ENCODE results near the gene ANKRD13B. TPM values are rescaled to one million over a fixed set of nuclear protein-coding genes. Genes with fewer than 3 reads are reported as not detected.

The ANKRD13B gene
- 2.0 and 4.7 TPM in 2 replicates for total RNA-seq

DNA sequence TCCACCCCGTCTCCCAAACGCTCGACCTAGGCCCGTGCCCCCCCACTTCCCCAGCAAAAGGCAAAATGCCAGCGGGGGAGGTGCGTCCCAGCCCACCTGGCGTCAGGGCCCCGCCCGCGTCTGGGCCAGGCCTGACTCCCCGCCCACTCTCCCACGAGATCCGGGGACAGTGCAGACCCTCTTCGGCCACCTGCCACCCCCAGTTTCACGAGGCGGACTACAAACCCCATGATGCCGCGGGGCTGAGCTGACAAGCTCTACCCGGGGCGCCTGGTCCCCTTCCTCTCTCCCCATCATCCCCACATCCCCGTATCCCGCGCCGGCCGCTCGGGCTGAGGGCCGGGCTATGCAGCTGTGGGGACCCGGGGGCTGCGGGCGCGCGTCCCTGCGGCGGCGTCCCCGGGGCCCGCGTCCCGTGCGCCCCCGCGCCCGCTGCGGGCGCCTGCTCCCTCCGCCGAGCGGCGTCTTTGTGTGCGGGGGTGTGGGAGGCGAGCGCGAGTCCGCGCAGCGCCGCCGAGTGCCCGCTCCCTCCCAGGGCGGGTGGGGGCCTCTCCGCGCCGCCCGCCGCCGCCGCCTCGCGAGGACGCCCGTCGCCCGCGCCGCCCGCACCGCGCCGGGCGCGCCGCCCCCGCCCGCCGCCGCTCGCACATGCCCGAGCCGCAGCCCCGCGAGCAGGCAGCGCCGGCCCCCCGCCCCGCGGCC, at the start of gene ANKRD13B:
Gene ANKRD13B, plus strand, starts transcription at position 283 of the 702 bp plus-strand sequence. CDS start 490 bp downstream, outside the sequence.

DNA sequence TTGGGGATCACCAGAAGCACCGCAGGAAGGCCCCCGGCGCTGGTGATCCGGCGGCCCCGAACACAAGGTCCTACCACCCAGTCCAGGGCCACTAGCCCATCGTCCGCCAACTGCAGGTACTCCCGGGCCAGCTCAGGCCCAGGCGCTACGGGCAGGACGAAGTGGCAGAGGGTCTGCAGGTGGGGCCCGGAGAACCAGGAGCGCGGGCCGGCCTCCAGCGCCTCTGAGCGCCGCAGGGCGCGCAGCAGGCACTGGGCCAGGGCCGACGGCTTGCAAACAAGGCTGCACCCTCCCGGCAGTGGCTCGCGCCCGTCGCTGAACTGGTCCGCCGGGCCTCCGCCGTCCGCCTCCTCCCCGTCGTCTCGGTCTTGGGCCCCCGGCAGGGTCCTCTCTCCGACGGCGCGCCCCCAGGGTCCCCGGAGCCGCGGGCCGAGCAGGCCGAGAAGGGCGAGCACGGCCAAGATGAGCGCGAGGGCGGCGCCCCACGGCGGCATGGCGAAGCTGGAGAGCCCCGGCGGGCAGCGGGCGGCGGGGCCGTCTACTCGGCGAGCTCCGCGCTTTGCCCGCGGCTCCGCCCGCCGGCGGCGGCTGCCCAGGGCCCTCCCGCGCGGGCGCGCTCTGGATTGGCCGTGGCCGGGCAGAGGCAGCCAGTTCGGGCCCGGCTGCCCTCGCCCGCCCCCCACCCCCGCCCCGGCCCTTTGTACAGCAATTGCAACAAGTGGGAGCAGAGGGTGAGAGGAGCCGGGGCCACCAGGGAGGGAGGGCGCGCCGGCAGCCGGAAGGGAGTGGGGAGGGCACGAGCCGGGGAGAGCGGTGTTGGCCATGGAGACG, 26.2 kb upstream of the ANKRD13B start, which contains the start of gene ABHD15:
Gene ABHD15, minus strand, starts transcription at position 565 of the 831 bp plus-strand sequence. Its CDS starts 71 bp downstream, at position 494.

DNA sequence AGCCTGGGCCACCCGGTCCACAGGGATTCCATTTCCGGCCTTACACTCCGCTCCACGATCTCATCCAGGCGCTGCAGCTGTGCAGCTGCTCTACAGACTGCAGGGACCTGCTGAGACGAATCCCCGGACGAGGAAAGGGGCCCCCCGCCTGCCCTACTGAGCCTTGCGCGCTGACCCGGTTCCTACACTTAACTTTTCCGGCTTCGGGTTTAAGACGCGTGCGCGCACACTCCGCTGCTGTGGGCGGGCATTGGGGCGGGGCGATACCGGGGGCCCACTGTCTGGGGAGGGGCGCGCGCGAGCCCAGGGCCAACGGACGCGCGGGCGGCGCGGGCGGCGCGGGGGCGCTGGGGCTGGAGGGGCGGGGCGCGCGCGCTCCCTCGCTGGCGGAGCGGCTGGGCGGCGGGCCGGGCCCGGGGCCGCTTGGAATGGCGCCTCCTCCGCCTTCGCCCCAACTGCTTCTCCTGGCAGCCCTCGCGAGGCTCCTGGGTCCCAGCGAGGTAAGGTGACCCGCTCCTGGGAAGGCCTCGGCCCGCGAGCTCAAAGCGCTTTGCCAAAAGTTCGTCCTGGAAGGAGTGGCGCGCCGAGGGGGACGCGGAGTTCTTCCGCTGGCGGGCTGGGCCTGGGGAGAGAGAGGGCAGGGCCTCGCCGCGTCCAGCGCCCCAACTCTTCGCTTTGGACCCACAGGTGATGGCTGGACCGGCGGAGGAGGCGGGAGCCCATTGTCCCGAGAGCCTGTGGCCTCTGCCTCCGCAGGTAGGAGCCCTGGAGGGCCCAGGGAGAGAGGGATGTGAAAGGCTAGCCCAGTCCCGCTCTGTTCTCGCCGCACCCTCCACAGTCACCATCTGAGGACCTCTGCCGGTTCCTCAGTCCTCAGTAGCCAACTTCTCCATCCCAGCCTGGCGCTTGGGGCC, 24.3 kb upstream of the ANKRD13B start, which contains the start of gene TP53I13:
Gene TP53I13, plus strand, starts transcription at position 371 of the 914 bp plus-strand sequence. Its CDS starts 58 bp downstream, at position 429.

DNA sequence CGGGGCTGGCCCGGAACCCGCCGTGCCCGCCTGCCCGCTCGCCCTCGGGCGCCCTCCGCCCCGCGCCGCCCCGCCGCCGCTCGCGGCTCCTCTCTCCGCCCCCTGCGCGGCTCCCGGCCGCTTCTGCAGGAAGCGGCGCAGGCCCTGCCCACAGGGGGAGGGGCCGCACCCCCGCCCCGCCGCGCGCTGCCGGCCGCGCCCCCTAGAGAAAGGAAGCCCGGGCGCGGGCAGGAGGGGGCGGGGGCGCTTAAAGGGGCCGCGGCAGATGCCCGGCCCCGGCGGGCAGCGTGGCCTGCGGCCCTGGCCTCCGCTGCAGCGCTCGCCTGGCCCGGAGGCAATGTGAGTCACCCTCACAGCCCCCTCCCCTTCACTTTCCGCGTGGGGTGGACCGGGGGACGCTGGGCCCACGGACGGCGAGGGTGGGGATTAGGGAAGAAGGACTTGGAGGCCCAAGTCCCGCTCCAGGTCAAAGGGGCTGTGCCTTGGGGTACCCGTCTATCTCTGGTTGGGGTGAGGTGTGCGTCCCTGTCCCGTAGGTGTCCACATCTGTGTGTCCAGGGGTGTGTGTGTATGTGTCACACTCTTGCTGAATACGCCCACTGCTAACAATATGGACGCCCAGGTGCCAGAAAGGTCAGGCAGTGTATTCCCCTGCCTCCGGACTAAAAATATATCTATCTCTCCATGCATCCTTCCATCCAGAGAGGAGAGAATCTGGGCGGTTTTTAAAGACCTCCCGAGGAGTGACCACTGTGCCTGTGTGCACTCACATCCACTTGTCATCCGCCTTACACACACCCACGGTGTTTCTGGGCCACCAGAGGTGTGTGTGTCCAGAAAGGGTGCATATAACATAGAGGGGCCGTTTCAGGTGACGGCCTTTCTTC, 3.2 kb upstream of the ANKRD13B start, which contains the start of gene GIT1:
Gene GIT1, minus strand, starts transcription at position 125 of the 887 bp plus-strand sequence. CDS start 270 bp downstream, outside the sequence.

DNA sequence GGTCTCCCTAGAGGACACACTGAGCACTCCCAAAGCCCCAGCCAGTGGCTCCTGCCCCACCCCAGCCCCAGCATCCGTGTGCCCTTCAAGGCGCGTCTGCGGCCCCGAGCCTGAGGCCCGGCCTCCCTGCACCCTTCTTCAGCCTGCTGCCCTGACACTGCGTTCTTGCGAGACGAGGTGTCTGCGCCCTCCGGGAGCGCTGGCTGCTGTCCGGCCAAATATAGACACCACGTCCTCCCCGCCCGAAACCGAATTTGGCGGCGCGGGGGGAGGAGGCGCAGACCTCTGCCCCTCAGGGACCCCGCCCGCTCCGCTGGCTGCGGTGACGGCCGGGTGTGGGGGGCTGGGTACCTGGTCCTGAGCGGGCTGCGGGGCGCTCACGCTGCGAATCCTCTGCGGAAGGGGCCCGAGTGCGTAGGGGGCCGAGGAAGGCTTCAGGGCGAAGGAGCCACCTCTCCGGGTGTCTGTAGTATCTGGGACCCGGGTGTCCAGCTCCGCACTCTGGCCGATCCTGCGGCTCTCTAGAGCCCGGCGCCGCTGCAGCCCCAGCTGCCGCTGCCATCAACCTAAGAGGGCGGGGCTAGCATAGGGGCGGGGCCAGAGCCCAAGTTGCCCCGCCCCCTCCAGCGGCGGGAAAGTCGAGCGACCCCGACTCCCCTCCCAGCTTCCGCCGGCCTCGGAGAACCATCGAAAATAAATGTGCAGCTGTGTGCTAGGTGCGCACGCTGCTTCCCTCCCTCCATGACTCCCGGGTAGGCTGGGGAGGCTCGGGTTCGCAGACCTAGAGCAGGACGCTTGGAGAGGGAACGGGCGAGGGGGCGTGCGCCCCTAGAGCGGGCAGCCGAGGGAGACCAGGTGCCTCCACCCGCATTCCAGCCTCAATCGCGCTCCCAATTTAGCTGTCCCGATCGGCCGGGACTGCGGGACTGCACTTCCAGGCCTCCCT, 29.7 kb downstream of the ANKRD13B start, which contains the start of gene CORO6:
Gene CORO6, minus strand, starts transcription at position 576 of the 946 bp plus-strand sequence. CDS start 1,491 bp downstream, outside the sequence.

Other genes with a start within 250 kb of the ANKRD13B start
- 49.2 and 49.6 TPM in 2 replicates for gene TAOK1, start 202.8 kb upstream of the ANKRD13B start, total RNA-seq
- 6.8 and 9.0 TPM in 2 replicates for gene ABHD15, start 26.1 kb upstream of the ANKRD13B start, total RNA-seq
- 39.5 and 43.9 TPM in 2 replicates for gene TP53I13, start 24.4 kb upstream of the ANKRD13B start, total RNA-seq
- 10.4 and 16.6 TPM in 2 replicates for gene GIT1, start 3.5 kb upstream of the ANKRD13B start, total RNA-seq
- gene CORO6, start 29.8 kb downstream of the ANKRD13B start, total RNA-seq = 5.7 and 7.4 TPM in 2 replicates